Stimulated activated CD4-positive, alpha-beta T cell treated with anti-CD3 and anti-CD28 coated beads, Interleukin-12 subunit alpha, Interleukin-12 subunit beta, amount 100 ng/mL, for 48 hours (primary cell): Measurements from ENCODE around the gene ABHD2.
"Not testable (repeated sequence)": the region's sequence is repeated elsewhere in the genome, so short reads cannot be mapped to it uniquely, and the experiment has no call there.

Experiments used
- DNase-seq, 3 donors: peaks; one replicate each; pipeline ENCODE4 v3.0.0-alpha.2; 2020; ENCODE audit warnings: low read depth in 2 of 3, low spot score in 1 of 3

ABHD2 gene

GRCh38 chr15:89075101-89075640 lies 13.1 kb upstream of the ABHD2 start:
- DNase-seq: no peak

GRCh38 chr15:89075846-89076245 lies 12.4 kb upstream of the ABHD2 start:
- DNase-seq: no peak

- DNase-seq: no peak
These were observed 10.5 kb upstream of the ABHD2 start for GRCh38 chr15:89077750-89078149.

- no peak for DNase-seq
These were observed 9.1 kb upstream of the ABHD2 start for GRCh38 chr15:89078851-89079810.

GRCh38 chr15:89081878-89082277 lies 6.4 kb upstream of the ABHD2 start:
- no peak for DNase-seq

GRCh38 chr15:89083246-89083645 lies 5.0 kb upstream of the ABHD2 start:
- no peak for DNase-seq

- no peak for DNase-seq
These were observed 2.8 kb upstream of the ABHD2 start for GRCh38 chr15:89085289-89085926.

GRCh38 chr15:89085933-89086332 lies 2.3 kb upstream of the ABHD2 start:
- not testable (repeated sequence) for DNase-seq

GRCh38 chr15:89086390-89086789 lies 1.9 kb upstream of the ABHD2 start:
- not testable (repeated sequence) for DNase-seq

- no peak for DNase-seq
These were observed 961 bp upstream of the ABHD2 start for GRCh38 chr15:89087161-89087829.

GRCh38 chr15:89088605-89089315 lies 504 bp downstream of the ABHD2 start:
- DNase-seq: no peak

- DNase-seq: no peak
These were observed 1.3 kb downstream of the ABHD2 start for GRCh38 chr15:89089316-89090230.

- peak in 1 of 3 donors; percentile 34 for DNase-seq
These were observed 2.8 kb downstream of the ABHD2 start for GRCh38 chr15:89090791-89091626.

GRCh38 chr15:89091627-89092220 lies 3.5 kb downstream of the ABHD2 start:
- DNase-seq: no peak

GRCh38 chr15:89093509-89093908 lies 5.3 kb downstream of the ABHD2 start:
- no peak for DNase-seq

- no peak for DNase-seq
These were observed 6.8 kb downstream of the ABHD2 start for GRCh38 chr15:89095073-89095472.

- DNase-seq: no peak
These were observed 7.3 kb downstream of the ABHD2 start for GRCh38 chr15:89095556-89095955.

- no peak for DNase-seq
These were observed 8.4 kb downstream of the ABHD2 start for GRCh38 chr15:89096664-89097063.

GRCh38 chr15:89097313-89097712 lies 9.1 kb downstream of the ABHD2 start:
- no peak for DNase-seq
